H54 (cell line): ENCODE results near the gene PI4KA.
"Not testable (repeated sequence)": the region's sequence is repeated elsewhere in the genome, so short reads cannot be mapped to it uniquely, and the experiment has no call there.

Experiments
- DNase-seq: peaks from one replicate; pipeline ENCODE4 v3.0.0; 2011; ENCODE audit warnings: low spot score, mixed read lengths; ENCODE audit not compliant: insufficient read length
- FAIRE-seq: peaks from 3 replicates; lab custom pipeline; 2011; peaks lifted over from hg19 to GRCh38; lab: Jason Lieb, UNC
- POLR2A ChIP-seq: IDR thresholded peaks from 2 replicates; pipeline ENCODE4 v1.6.1; 2011; ENCODE audit warnings: low read depth, mild to moderate bottlenecking, low read length

The PI4KA gene

GRCh38 chr22:20664594-20664959, 194.0 kb downstream of the PI4KA start:
- no peak for DNase-seq
- no peak for TF ChIP-seq POLR2A
- no peak for FAIRE-seq

GRCh38 chr22:20663941-20664593, 194.5 kb downstream of the PI4KA start:
- FAIRE-seq (no peak), DNase-seq (no peak)
- TF ChIP-seq POLR2A, result no peak

- DNase-seq (no peak), FAIRE-seq (no peak)
- TF ChIP-seq POLR2A, result no peak
Measured at GRCh38 chr22:20663137-20663828, 195.3 kb downstream of the PI4KA start.

GRCh38 chr22:20662524-20663036, 196.0 kb downstream of the PI4KA start:
- DNase-seq, FAIRE-seq: not testable (repeated sequence)

- TF ChIP-seq POLR2A, result no peak
- FAIRE-seq (no peak), DNase-seq (no peak)
Measured at GRCh38 chr22:20661473-20661872, 197.1 kb downstream of the PI4KA start.

GRCh38 chr22:20660441-20661054, 198.1 kb downstream of the PI4KA start:
- no peak for TF ChIP-seq POLR2A
- FAIRE-seq (no peak), DNase-seq (no peak)

GRCh38 chr22:20659920-20660319, 198.7 kb downstream of the PI4KA start:
- no peak for TF ChIP-seq POLR2A
- FAIRE-seq, result no peak
- DNase-seq, result no peak

- no peak for TF ChIP-seq POLR2A
- FAIRE-seq, result no peak
- DNase-seq, result no peak
Measured at GRCh38 chr22:20659258-20659657, 199.4 kb downstream of the PI4KA start.

- FAIRE-seq (no peak), DNase-seq (no peak)
- TF ChIP-seq POLR2A, result no peak
Measured at GRCh38 chr22:20658433-20659222, 200.0 kb downstream of the PI4KA start.

- no peak for FAIRE-seq
- TF ChIP-seq POLR2A, result no peak
- no peak for DNase-seq
Measured at GRCh38 chr22:20657963-20658362, 200.6 kb downstream of the PI4KA start.
